HepG2 (cell line): ENCODE measurements around the gene C11orf91. TPM values are rescaled to one million over a fixed set of nuclear protein-coding genes. Genes with fewer than 3 reads are reported as not detected.

ENCODE experiments used
- ATAC-seq: fragments of 200-7000 bp; cut with Tn5 transposase; 3 replicates; pipeline ENCODE4 v1.9.1; 2020; ENCODE audit warnings: mild to moderate bottlenecking, moderate library complexity
- BruUV-seq: library from RNA; stranded (reverse); fragments of 400-500 nt; replicated peaks from 2 replicates; lab custom pipeline; 2021; lab: Mats Ljungman, UMichigan
- CTCF ChIA-PET: fragments of 300-600 bp; formaldehyde crosslinking; extraction: SDS; loops from one replicate; lab custom pipeline; 2021; ENCODE audit warnings: low total read pairs, inconsistent platforms, low intra/inter-chr PET ratio; lab: Yijun Ruan, JAX
- POLR2A ChIA-PET: fragments of 350-600 bp; sonication (Branson Sonifier 250); formaldehyde crosslinking; loops from one replicate; lab custom pipeline; 2020; ENCODE audit warnings: antibody characterized with exemption, inconsistent platforms; lab: Yijun Ruan, JAX
- DNase-seq: peaks from one replicate; pipeline ENCODE4 v3.0.0-alpha.2; 2015; ENCODE audit warnings: low spot score
- FAIRE-seq: peaks from 3 replicates; lab custom pipeline; 2011; peaks lifted over from hg19 to GRCh38; lab: Jason Lieb, UNC
- H2AFZ ChIP-seq: one replicate; pipeline ENCODE4 v1.6.1; 2011; ENCODE audit warnings: low read length, inconsistent platforms
- H3K27ac ChIP-seq: fragments of 300-600 bp; 3 replicates; pipeline ENCODE4 v1.8.0; 2011; ENCODE audit warnings: mixed run types, mild to moderate bottlenecking, mixed read lengths, low read length, inconsistent platforms; ENCODE audit not compliant: insufficient read depth; ENCODE audit errors: extremely low read length
- H3K27me3 ChIP-seq, 2 experiments: fragments of 200-600 bp in 1 of 2; 2 replicates in 1 of 2; 3 replicates in 1 of 2; pipeline versions ENCODE4 v1.6.0 to v1.8.0; 2011; ENCODE audit warnings: low read length in 2 of 2, mild to moderate bottlenecking in 2 of 2, moderate library complexity in 2 of 2, inconsistent platforms in 1 of 2; ENCODE audit not compliant: insufficient read depth in 2 of 2, control insufficient read depth in 1 of 2
- H3K36me3 ChIP-seq, 2 experiments: fragments of 200-600 bp in 1 of 2; replicated peaks in 1 of 2; 2 replicates in 1 of 2; 3 replicates in 1 of 2; pipeline versions ENCODE4 v1.5.1 to v1.8.0; 2011; ENCODE audit warnings: low read length in 2 of 2, inconsistent platforms in 1 of 2; ENCODE audit not compliant: insufficient read depth in 2 of 2, control insufficient read depth in 1 of 2
- H3K4me1 ChIP-seq: 2 replicates; pipeline ENCODE4 v1.5.1; 2012; ENCODE audit warnings: low read length, inconsistent platforms; ENCODE audit not compliant: insufficient read depth
- H3K4me2 ChIP-seq: 2 replicates; pipeline ENCODE4 v1.6.0; 2011; ENCODE audit warnings: low read depth, low read length, inconsistent platforms
- H3K4me3 ChIP-seq, 3 experiments: fragments of 200-600 bp in 1 of 3; sonication (generic), shearing (Covaris generic) in 1 of 3; replicated peaks in 1 of 3; 2 replicates each; pipeline ENCODE4 v1.5.1; 2011 to 2016; ENCODE audit warnings: low read length in 3 of 3, inconsistent platforms in 2 of 3, low read depth in 2 of 3, mild to moderate bottlenecking in 2 of 3, control low read depth in 1 of 3, mixed read lengths in 1 of 3; ENCODE audit not compliant: insufficient read depth in 1 of 3
- H3K79me2 ChIP-seq: one replicate; pipeline ENCODE4 v1.6.1; 2011; ENCODE audit warnings: low read length, inconsistent platforms; ENCODE audit not compliant: insufficient read depth
- H3K9ac ChIP-seq: 2 replicates; pipeline ENCODE4 v1.6.0; 2011; ENCODE audit warnings: mild to moderate bottlenecking, low read depth, low read length, inconsistent platforms; ENCODE audit not compliant: insufficient read depth
- H3K9me3 ChIP-seq: 2 replicates; pipeline ENCODE4 v1.5.1; 2012; ENCODE audit warnings: mild to moderate bottlenecking, low read length
- H4K20me1 ChIP-seq: 2 replicates; pipeline ENCODE4 v1.6.0; 2011; ENCODE audit warnings: inconsistent platforms, mild to moderate bottlenecking, low read length, moderate library complexity; ENCODE audit not compliant: insufficient read depth
- ADNP ChIP-seq: sonication (generic); formaldehyde crosslinking; IDR thresholded peaks from 2 replicates; pipeline ENCODE4 v1.4.0; 2020; ENCODE audit warnings: missing genetic modification reagents
- CAMTA2 ChIP-seq: sonication (generic); formaldehyde crosslinking; IDR thresholded peaks from 2 replicates; pipeline ENCODE4 v1.4.0; 2020; ENCODE audit warnings: mild to moderate bottlenecking, missing genetic modification reagents, borderline replicate concordance
- GABPA ChIP-seq, 2 experiments: IDR thresholded peaks; 2 replicates each; pipeline ENCODE4 v1.6.1; 2011 to 2016; ENCODE audit warnings: low read depth in 2 of 2, low read length in 1 of 2, missing biosample characterization in 1 of 2, missing genetic modification characterization in 1 of 2
- GPN1 ChIP-seq: sonication (generic); formaldehyde crosslinking; IDR thresholded peaks from 2 replicates; pipeline ENCODE4 v1.5.1; 2020; ENCODE audit warnings: missing genetic modification reagents, borderline replicate concordance
- PPARG ChIP-seq: conservative IDR thresholded peaks from 2 replicates; pipeline ENCODE4 v1.6.1; 2016; ENCODE audit warnings: missing biosample characterization, missing genetic modification reagents
- RBM39 ChIP-seq: fragments of 200-400 bp; formaldehyde crosslinking; IDR thresholded peaks from one replicate; pipeline ENCODE4 v1.6.1; 2018; ENCODE audit warnings: antibody characterized with exemption, mild to moderate bottlenecking, low read depth, low read length; ENCODE audit not compliant: poor library complexity, severe bottlenecking
- SYNCRIP ChIP-seq: fragments of 200-400 bp; formaldehyde crosslinking; IDR thresholded peaks from 2 replicates; pipeline ENCODE4 v1.6.1; 2018; ENCODE audit warnings: mild to moderate bottlenecking, low read depth, low read length; ENCODE audit not compliant: insufficient read depth
- TARDBP ChIP-seq: sonication (generic); formaldehyde crosslinking; IDR thresholded peaks from 2 replicates; pipeline ENCODE4 v1.8.0; 2022; ENCODE audit warnings: mild to moderate bottlenecking, missing genetic modification reagents
- XRCC5 ChIP-seq: fragments of 200-400 bp; formaldehyde crosslinking; optimal IDR thresholded peaks from 2 replicates; pipeline ENCODE3; 2017; ENCODE audit warnings: mild to moderate bottlenecking, low read length
- ZNF546 ChIP-seq: sonication (generic); formaldehyde crosslinking; conservative IDR thresholded peaks from 2 replicates; pipeline ENCODE4 v1.8.1; 2023; ENCODE audit warnings: mild to moderate bottlenecking, missing genetic modification reagents
- ZNF564 ChIP-seq: sonication (generic); formaldehyde crosslinking; IDR thresholded peaks from 2 replicates; pipeline ENCODE4 v1.8.1; 2023; ENCODE audit warnings: mild to moderate bottlenecking, missing genetic modification reagents
- ZNF761 ChIP-seq: sonication (generic); formaldehyde crosslinking; conservative IDR thresholded peaks from 2 replicates; pipeline ENCODE4 v1.4.0; 2020; ENCODE audit warnings: mild to moderate bottlenecking, missing genetic modification reagents
- ZNF879 ChIP-seq: sonication (generic); formaldehyde crosslinking; IDR thresholded peaks from 2 replicates; pipeline ENCODE4 v1.8.1; 2023; ENCODE audit warnings: missing genetic modification reagents
- WGBS: methylation state at CpG from one replicate; pipeline ENCODE4 v1.1.6; 2017; ENCODE audit warnings: low lambda C conversion rate; 5-methylcytosine and 5-hydroxymethylcytosine counted together
- in situ Hi-C: cut with HindIII; loops from 2 replicates; pipeline ENCODE4 v1.10.0; 2017; ENCODE audit warnings: low pct_unique_long_range_greater_than_20kb; ENCODE audit not compliant: extremely low pct_ligation_motif_present
- intact Hi-C: fragments of 100-400 bp; cut with micrococcal nuclease; formaldehyde crosslinking; loops from one replicate; pipeline ENCODE4 v1.10.0; 2022; ENCODE audit not compliant: unreplicated experiment
- polyA plus RNA-seq, 8 experiments: library from polyadenylated mRNA; depleted of rRNA in 3 of 8; stranded (reverse) in 7 of 8; unstranded in 1 of 8; fragments of >200 nt; fragmentation: Illumina TruSeq in 4 of 8; extraction: Trizol in 4 of 8; gene quantifications; 2 replicates each; pipeline versions ENCODE4 v1.2.1 to v1.2.3, GENCODE V29; 2011 to 2016; ENCODE audit warnings: low read depth in 4 of 8, missing spikeins in 1 of 8, mixed read lengths in 1 of 8; ENCODE audit not compliant: insufficient read depth in 1 of 8
- total RNA-seq, 5 experiments: library from RNA; depleted of rRNA; stranded (reverse); fragments of >200 nt; fragmentation: Illumina TruSeq; extraction: Trizol; gene quantifications; 2 replicates each; pipeline ENCODE4 v1.2.3, GENCODE V29; 2016; ENCODE audit warnings: low read depth in 1 of 5
- TF ChIP-seq, protein P1 (sequence below), 2 experiments: IDR thresholded peaks; 2 replicates each; pipeline ENCODE4 v1.6.1; 2011 to 2012; ENCODE audit warnings: low read length in 2 of 2, borderline replicate concordance in 1 of 2, low read depth in 1 of 2, mild to moderate bottlenecking in 1 of 2, moderate library complexity in 1 of 2
- TF ChIP-seq, protein P2 (sequence below): sonication (generic); formaldehyde crosslinking; IDR thresholded peaks from 2 replicates; pipeline ENCODE4 v1.8.1; 2023; ENCODE audit warnings: missing genetic modification reagents, mild to moderate bottlenecking, borderline replicate concordance
- TF ChIP-seq, protein P3 (sequence below): sonication (generic); formaldehyde crosslinking; IDR thresholded peaks from 2 replicates; pipeline ENCODE4 v1.9.0; 2021; ENCODE audit warnings: missing genetic modification reagents, mild to moderate bottlenecking, borderline replicate concordance
- TF ChIP-seq, protein P4 (sequence below): sonication (generic); formaldehyde crosslinking; IDR thresholded peaks from 2 replicates; pipeline ENCODE4 v1.8.0; 2022; ENCODE audit warnings: mild to moderate bottlenecking, missing genetic modification reagents; ENCODE audit not compliant: insufficient replicate concordance

Gene C11orf91
- total and polyA plus RNA-seq, 2 of the 13 experiments (the other 11 are each of a cell fraction or from before 2014, with no cell fraction given): 0.35 TPM; not detected in 1

DNA sequence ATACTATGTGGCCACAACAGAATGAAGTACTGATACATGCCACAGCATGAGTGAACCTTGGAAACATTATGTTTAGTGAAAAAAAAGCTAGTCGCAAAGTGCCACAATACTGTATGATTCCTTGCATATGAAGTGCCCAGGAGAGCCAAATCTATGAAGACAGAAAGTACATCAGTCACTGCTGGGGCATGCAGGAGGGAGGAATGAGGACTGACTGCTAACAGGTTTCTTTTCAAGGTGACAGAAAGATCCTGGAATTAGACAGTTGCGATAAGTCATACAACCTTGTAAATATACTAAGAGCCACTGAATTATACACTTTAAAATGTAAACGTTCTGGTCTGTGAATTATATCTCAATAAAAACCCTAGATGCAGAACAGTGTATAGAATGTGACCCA is 11.8 kb upstream of the C11orf91 start (continued):
- TF ChIP-seq, protein P1, sequence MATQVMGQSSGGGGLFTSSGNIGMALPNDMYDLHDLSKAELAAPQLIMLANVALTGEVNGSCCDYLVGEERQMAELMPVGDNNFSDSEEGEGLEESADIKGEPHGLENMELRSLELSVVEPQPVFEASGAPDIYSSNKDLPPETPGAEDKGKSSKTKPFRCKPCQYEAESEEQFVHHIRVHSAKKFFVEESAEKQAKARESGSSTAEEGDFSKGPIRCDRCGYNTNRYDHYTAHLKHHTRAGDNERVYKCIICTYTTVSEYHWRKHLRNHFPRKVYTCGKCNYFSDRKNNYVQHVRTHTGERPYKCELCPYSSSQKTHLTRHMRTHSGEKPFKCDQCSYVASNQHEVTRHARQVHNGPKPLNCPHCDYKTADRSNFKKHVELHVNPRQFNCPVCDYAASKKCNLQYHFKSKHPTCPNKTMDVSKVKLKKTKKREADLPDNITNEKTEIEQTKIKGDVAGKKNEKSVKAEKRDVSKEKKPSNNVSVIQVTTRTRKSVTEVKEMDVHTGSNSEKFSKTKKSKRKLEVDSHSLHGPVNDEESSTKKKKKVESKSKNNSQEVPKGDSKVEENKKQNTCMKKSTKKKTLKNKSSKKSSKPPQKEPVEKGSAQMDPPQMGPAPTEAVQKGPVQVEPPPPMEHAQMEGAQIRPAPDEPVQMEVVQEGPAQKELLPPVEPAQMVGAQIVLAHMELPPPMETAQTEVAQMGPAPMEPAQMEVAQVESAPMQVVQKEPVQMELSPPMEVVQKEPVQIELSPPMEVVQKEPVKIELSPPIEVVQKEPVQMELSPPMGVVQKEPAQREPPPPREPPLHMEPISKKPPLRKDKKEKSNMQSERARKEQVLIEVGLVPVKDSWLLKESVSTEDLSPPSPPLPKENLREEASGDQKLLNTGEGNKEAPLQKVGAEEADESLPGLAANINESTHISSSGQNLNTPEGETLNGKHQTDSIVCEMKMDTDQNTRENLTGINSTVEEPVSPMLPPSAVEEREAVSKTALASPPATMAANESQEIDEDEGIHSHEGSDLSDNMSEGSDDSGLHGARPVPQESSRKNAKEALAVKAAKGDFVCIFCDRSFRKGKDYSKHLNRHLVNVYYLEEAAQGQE (IDR thresholded peaks at IDR 0.05; ENCODE audit: borderline replicate concordance in 1 of 2, low read depth in 1 of 2, low read length in 2 of 2): no peak
- TF ChIP-seq, protein P2, sequence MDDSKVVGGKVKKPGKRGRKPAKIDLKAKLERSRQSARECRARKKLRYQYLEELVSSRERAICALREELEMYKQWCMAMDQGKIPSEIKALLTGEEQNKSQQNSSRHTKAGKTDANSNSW (CRISPR knock-in tag): no peak
- TF ChIP-seq RBM39: no peak
- no peak for TF ChIP-seq PPARG (CRISPR knock-in tag)
- TF ChIP-seq ZNF879 (CRISPR knock-in tag): no peak
- no peak for TF ChIP-seq GABPA (IDR thresholded peaks at IDR 0.05; ENCODE audit: low read depth, low read length)
- no peak for TF ChIP-seq GABPA (CRISPR knock-in tag; IDR thresholded peaks at IDR 0.05; ENCODE audit: low read depth)

DNA sequence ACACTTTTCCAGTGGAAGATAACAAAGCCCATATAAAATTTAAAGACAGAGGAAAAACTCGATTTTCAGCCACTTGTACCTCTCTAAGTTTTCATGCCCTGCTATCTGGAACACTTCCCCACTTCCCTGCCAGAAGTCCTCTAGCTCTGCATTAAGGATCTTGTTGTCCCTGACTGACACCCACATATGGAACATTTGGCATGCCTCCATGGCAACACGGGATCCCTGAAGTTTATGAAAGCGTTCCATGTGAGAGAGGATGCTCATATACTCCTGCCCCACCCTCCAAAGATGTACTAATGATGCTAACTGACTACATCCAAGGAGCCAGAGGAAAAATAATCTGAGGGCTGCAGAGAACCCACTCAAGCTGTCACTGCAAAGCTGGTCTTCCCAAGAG is 8.8 kb upstream of the C11orf91 start:
- DNase-seq (no peak), FAIRE-seq (no peak), ATAC-seq (no peak)
- ChIA-PET POLR2A (no interaction called here), CTCF (no interaction called here)
- H3K9ac ChIP-seq: no peak overlapping the region
- no peak overlapping the region for H3K4me3 ChIP-seq
- intact Hi-C loops: no loop called here
- no peaks in the 10 kb centered on the region for H4K20me1 ChIP-seq
- H3K79me2 ChIP-seq: no peaks in the 10 kb centered on the region
- no peaks in the 10 kb centered on the region for H3K27me3 ChIP-seq
- in situ Hi-C loops: no loop called here
- no peaks in the 10 kb centered on the region for H3K9me3 ChIP-seq
- no peak overlapping the region for H2AFZ ChIP-seq
- BruUV-seq: no TSS peak
- 74% methylated on average over 3 of the region's 3 CpGs for WGBS
- peaks cover 2 to 39% of the 10 kb centered on the region in 2 experiments; a peak in 4 of 5 replicates for H3K36me3 ChIP-seq
- H3K27ac ChIP-seq: no peak overlapping the region
- peaks cover 39% of the 10 kb centered on the region for H3K4me1 ChIP-seq
- H3K4me2 ChIP-seq: no peak overlapping the region
- TF ChIP-seq ZNF546 (CRISPR knock-in tag): no peak
- TF ChIP-seq, protein P3, sequence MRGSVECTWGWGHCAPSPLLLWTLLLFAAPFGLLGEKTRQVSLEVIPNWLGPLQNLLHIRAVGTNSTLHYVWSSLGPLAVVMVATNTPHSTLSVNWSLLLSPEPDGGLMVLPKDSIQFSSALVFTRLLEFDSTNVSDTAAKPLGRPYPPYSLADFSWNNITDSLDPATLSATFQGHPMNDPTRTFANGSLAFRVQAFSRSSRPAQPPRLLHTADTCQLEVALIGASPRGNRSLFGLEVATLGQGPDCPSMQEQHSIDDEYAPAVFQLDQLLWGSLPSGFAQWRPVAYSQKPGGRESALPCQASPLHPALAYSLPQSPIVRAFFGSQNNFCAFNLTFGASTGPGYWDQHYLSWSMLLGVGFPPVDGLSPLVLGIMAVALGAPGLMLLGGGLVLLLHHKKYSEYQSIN (CRISPR knock-in tag): no peak
- no peak for TF ChIP-seq GPN1 (CRISPR knock-in tag)
- TF ChIP-seq XRCC5: no peak
- no peak for TF ChIP-seq TARDBP (CRISPR knock-in tag)
- TF ChIP-seq ADNP: no peak
- TF ChIP-seq SYNCRIP: no peak
- TF ChIP-seq ZNF564 (CRISPR knock-in tag): no peak
- no peak for TF ChIP-seq CAMTA2
- TF ChIP-seq ZNF761 (CRISPR knock-in tag): no peak
- TF ChIP-seq, protein P4, sequence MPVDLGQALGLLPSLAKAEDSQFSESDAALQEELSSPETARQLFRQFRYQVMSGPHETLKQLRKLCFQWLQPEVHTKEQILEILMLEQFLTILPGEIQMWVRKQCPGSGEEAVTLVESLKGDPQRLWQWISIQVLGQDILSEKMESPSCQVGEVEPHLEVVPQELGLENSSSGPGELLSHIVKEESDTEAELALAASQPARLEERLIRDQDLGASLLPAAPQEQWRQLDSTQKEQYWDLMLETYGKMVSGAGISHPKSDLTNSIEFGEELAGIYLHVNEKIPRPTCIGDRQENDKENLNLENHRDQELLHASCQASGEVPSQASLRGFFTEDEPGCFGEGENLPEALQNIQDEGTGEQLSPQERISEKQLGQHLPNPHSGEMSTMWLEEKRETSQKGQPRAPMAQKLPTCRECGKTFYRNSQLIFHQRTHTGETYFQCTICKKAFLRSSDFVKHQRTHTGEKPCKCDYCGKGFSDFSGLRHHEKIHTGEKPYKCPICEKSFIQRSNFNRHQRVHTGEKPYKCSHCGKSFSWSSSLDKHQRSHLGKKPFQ (CRISPR knock-in tag): no peak
